B cell (primary cell): ENCODE results near the gene ZNF423.

Experiments
- EZH2 ChIP-seq: IDR thresholded peaks from 2 replicates; pipeline ENCODE4 v1.6.1; 2012; ENCODE audit warnings: borderline replicate concordance, low read depth, mild to moderate bottlenecking, moderate library complexity, low read length; ENCODE audit not compliant: insufficient read depth, poor library complexity, severe bottlenecking
- TF ChIP-seq, protein P1 (sequence below): fragments of 200-600 bp; IDR thresholded peaks from one replicate; pipeline ENCODE4 v1.8.0; 2022; ENCODE audit warnings: antibody characterized with exemption, mild to moderate bottlenecking

DNA sequence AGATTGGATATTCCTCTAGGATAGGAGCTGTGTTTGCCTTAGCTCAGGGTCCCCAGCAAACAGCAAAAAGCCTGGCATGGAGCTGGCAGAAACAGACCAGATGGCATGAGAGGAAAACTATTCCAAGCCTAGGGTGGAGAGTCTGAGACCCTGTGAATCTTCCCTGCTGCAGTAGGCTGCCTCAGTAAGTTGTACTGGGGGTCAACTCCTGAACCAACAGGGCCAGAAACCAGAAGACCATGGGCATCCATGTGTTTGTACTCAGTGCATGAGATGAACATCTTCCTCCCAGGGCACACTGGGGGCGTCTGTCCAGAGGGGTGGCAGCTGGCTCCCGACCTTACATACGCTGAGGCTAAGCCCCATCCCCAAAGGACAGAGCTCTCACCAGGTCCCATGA is 267.9 kb downstream of the ZNF423 start:
- TF ChIP-seq, protein P1, sequence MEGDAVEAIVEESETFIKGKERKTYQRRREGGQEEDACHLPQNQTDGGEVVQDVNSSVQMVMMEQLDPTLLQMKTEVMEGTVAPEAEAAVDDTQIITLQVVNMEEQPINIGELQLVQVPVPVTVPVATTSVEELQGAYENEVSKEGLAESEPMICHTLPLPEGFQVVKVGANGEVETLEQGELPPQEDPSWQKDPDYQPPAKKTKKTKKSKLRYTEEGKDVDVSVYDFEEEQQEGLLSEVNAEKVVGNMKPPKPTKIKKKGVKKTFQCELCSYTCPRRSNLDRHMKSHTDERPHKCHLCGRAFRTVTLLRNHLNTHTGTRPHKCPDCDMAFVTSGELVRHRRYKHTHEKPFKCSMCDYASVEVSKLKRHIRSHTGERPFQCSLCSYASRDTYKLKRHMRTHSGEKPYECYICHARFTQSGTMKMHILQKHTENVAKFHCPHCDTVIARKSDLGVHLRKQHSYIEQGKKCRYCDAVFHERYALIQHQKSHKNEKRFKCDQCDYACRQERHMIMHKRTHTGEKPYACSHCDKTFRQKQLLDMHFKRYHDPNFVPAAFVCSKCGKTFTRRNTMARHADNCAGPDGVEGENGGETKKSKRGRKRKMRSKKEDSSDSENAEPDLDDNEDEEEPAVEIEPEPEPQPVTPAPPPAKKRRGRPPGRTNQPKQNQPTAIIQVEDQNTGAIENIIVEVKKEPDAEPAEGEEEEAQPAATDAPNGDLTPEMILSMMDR, result no peak
- TF ChIP-seq EZH2, result no peak
